ENCODE results near the gene HPS1.

GRCh38 chr10:98418665-98419468 is 27.9 kb downstream of the HPS1 start:
- TF ChIP-seq CTCF (IDR thresholded peaks at IDR 0.05) (no peak), EZH2phosphoT487 (IDR thresholded peaks at IDR 0.05) (no peak), EZH2 (IDR thresholded peaks at IDR 0.05) (no peak)

Measured in neural progenitor cell (in vitro differentiated cells).